Nephron progenitor cell (in vitro differentiated cells): ENCODE results near the gene RIPOR3.
"Not testable (repeated sequence)": the region's sequence is repeated elsewhere in the genome, so short reads cannot be mapped to it uniquely, and the experiment has no call there.

Source experiments
- DNase-seq: peaks from one replicate; pipeline ENCODE4 v3.0.0; 2021
- H3K27ac Mint-ChIP-seq: 2 replicates; pipeline ENCODE4 v1.8.0; 2021; ENCODE audit warnings: mild to moderate bottlenecking, moderate library complexity, mixed read lengths
- H3K27me3 Mint-ChIP-seq: 2 replicates; pipeline ENCODE4 v1.8.0; 2021; ENCODE audit warnings: mild to moderate bottlenecking, low read depth, mixed read lengths; ENCODE audit not compliant: poor library complexity
- H3K36me3 Mint-ChIP-seq: 2 replicates; pipeline ENCODE4 v1.8.0; 2021; ENCODE audit warnings: low read depth, mixed read lengths
- H3K4me1 Mint-ChIP-seq: 2 replicates; pipeline ENCODE4 v1.8.0; 2021; ENCODE audit warnings: mixed read lengths
- H3K4me3 Mint-ChIP-seq: 2 replicates; pipeline ENCODE4 v1.8.0; 2021; ENCODE audit warnings: mild to moderate bottlenecking, moderate library complexity, mixed read lengths
- H3K9me3 Mint-ChIP-seq: 2 replicates; pipeline ENCODE4 v1.8.0; 2021; ENCODE audit warnings: mild to moderate bottlenecking, moderate library complexity, mixed read lengths
- TF ChIP-seq, protein P1 (sequence below): fragments of 200-600 bp; sonication (generic); IDR thresholded peaks from 2 replicates; pipeline ENCODE4 v1.5.0; 2021; ENCODE audit warnings: antibody characterized with exemption

RIPOR3 gene

DNA sequence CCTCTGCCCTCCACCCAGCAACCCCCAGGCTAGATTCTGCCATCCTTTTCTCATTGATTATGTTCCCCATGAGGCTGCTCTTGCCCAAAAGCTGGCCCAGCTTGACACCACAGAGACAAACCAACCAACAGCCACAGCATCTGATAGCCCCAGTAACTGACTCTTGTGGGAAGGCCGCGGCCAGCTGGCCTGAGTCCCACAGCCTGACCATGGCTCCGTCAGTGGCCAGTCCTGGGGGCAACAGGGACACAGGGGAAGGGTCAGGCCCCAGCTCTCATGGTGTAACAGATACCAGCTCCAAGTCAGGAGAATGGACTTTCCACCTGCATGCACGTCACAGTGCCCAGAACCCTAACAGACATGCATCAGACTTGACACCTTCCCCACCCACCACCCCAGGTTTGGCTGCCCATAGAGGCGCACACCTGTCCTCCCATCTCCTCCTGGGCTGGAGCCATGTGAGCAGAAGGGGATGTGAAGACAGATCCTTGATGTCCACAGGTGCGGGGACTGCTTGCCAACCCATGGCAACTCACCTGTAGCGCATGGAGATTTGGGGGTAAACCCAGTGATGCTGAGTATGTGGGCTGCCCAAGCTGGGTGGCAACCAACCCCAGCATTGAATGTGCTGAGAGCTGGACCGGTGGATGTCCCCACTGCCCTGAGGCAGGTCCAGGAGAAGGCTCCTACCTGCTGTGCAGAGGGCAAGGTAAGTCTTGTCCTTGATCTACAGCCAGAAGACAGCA is 18.8 kb downstream of the RIPOR3 start:
- Mint-ChIP-seq H3K27ac (no peak overlapping the region), H3K36me3 (no peaks in the 10 kb centered on the region), H3K4me3 (no peak overlapping the region), H3K27me3 (peaks cover 12% of the 10 kb centered on the region), H3K4me1 (peaks cover 72% of the 10 kb centered on the region), H3K9me3 (no peaks in the 10 kb centered on the region)
- no peak for DNase-seq
- TF ChIP-seq, protein P1, sequence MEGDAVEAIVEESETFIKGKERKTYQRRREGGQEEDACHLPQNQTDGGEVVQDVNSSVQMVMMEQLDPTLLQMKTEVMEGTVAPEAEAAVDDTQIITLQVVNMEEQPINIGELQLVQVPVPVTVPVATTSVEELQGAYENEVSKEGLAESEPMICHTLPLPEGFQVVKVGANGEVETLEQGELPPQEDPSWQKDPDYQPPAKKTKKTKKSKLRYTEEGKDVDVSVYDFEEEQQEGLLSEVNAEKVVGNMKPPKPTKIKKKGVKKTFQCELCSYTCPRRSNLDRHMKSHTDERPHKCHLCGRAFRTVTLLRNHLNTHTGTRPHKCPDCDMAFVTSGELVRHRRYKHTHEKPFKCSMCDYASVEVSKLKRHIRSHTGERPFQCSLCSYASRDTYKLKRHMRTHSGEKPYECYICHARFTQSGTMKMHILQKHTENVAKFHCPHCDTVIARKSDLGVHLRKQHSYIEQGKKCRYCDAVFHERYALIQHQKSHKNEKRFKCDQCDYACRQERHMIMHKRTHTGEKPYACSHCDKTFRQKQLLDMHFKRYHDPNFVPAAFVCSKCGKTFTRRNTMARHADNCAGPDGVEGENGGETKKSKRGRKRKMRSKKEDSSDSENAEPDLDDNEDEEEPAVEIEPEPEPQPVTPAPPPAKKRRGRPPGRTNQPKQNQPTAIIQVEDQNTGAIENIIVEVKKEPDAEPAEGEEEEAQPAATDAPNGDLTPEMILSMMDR: no peak

GRCh38 chr20:50671626-50672025 is 19.7 kb downstream of the RIPOR3 start:
- Mint-ChIP-seq H3K9me3 (no peaks in the 10 kb centered on the region), H3K27me3 (peaks cover 12% of the 10 kb centered on the region)

GRCh38 chr20:50671010-50671409 is 20.3 kb downstream of the RIPOR3 start:
- H3K27ac Mint-ChIP-seq: not testable (repeated sequence)

More at GRCh38 chr20:50671626-50672025, 19.7 kb downstream of the RIPOR3 start:
- H3K4me1 Mint-ChIP-seq: peaks cover 79% of the 10 kb centered on the region
- no peaks in the 10 kb centered on the region for H3K36me3 Mint-ChIP-seq
- TF ChIP-seq, protein P1: no peak
- no peak overlapping the region for H3K4me3 Mint-ChIP-seq
- no peak overlapping the region for H3K27ac Mint-ChIP-seq
- no peak for DNase-seq

DNA sequence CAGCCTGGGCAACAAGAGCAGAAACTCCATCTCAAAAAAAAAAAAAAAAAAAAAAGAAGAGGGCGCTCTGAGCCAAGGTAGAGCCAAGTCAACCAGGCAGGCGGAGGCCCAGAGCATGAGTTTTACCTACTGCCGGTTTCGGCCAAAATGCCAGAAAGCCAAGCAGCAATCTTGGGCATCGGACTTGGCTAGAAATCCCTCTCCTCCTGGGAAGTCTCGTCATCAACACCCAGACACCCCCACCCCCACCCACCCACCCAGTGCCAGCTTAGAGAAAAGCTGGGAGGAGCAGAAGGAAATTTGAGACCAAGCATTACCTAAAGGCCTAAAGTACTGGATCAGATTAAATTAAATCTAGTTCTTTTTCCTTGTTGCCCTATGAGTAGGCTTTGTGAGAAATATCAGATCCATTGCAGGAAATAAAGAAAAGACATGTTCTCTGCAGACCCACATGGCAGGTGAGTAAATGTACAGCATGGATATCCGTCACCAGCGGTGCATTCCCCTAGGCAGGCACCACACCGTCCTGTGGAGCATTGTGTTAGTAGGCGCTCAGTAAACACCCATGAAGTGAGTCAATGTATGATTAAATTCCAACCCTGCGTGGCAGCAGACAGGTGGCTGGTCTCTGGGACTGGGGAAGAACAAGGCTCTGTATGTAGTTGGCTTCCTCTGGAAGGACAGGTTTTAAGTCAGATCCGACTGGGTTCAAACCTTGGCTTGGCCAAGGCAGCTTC is 21.0 kb downstream of the RIPOR3 start:
- H3K27ac Mint-ChIP-seq: no peak overlapping the region
- no peaks in the 10 kb centered on the region for H3K9me3 Mint-ChIP-seq
- no peak for DNase-seq
- TF ChIP-seq, protein P1: no peak
- no peak overlapping the region for H3K4me3 Mint-ChIP-seq
- H3K27me3 Mint-ChIP-seq: peaks cover 12% of the 10 kb centered on the region
- no peaks in the 10 kb centered on the region for H3K36me3 Mint-ChIP-seq
- peaks cover 82% of the 10 kb centered on the region for H3K4me1 Mint-ChIP-seq

More at GRCh38 chr20:50671010-50671409, 20.3 kb downstream of the RIPOR3 start:
- not testable (repeated sequence) for H3K36me3 Mint-ChIP-seq, H3K4me3 Mint-ChIP-seq, DNase-seq, H3K9me3 Mint-ChIP-seq
- Mint-ChIP-seq H3K27me3 (peaks cover 12% of the 10 kb centered on the region), H3K4me1 (peaks cover 82% of the 10 kb centered on the region)

GRCh38 chr20:50668798-50669197 is 22.5 kb downstream of the RIPOR3 start:
- Mint-ChIP-seq H3K36me3 (no peaks in the 10 kb centered on the region), H3K4me1 (peaks cover 85% of the 10 kb centered on the region), H3K4me3 (no peak overlapping the region), H3K9me3 (no peaks in the 10 kb centered on the region), H3K27me3 (peaks cover 11% of the 10 kb centered on the region), H3K27ac (no peak overlapping the region)
- TF ChIP-seq, protein P1: no peak
- no peak for DNase-seq

DNA sequence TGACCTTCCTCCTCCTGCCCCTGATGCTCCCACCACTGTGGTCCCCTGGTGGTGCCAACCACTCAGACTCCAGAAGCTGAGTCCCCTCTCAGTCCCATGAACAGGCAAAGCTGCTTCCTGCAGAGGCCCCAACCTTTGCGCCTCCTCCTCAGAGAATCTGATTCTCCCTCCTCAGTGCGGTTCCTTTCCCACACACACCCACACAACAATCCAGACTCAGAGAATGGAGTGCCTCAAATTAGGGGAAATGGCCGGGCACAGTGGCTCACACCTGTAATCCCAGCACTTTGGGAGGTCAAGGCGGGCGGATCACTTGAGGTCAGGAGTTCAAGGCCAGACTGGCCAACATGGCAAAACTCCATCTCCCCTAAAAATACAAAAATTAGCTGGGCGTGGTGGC is 23.0 kb downstream of the RIPOR3 start:
- Mint-ChIP-seq H3K9me3 (no peaks in the 10 kb centered on the region), H3K27ac (no peak overlapping the region), H3K4me1 (peaks cover 84% of the 10 kb centered on the region), H3K4me3 (no peak overlapping the region), H3K27me3 (peaks cover 11% of the 10 kb centered on the region), H3K36me3 (no peaks in the 10 kb centered on the region)
- no peak for DNase-seq
- TF ChIP-seq, protein P1: no peak
